Left lung (tissue), 10 donors: ENCODE data around the gene CCDC14. TPM values are rescaled to one million over a fixed set of nuclear protein-coding genes. Genes with fewer than 3 reads are reported as not detected.

Source experiments
- ATAC-seq: fragments of 200-7000 bp; cut with Tn5 transposase; one replicate; pipeline ENCODE4 v1.9.1; 2020; ENCODE audit warnings: moderate library complexity
- DNase-seq, 4 donors: peaks; one replicate each; pipeline ENCODE4 v3.0.0-alpha.2; 2013 to 2020
- H3K27ac ChIP-seq, 2 donors: fragments of 200-600 bp; sonication (generic) in 1 of 2; one replicate each; pipeline versions ENCODE4 v1.5.0 to v1.8.0; 2020 to 2021
- H3K27me3 ChIP-seq, 2 donors: fragments of 200-600 bp; sonication (generic) in 1 of 2; one replicate each; pipeline versions ENCODE4 v1.5.0 to v1.8.0; 2020 to 2021
- H3K36me3 ChIP-seq, 2 donors: fragments of 200-600 bp; sonication (generic) in 1 of 2; one replicate each; pipeline versions ENCODE4 v1.5.0 to v1.8.0; 2020 to 2021
- H3K4me1 ChIP-seq, 2 donors: fragments of 200-600 bp; one replicate each; pipeline ENCODE4 v1.8.0; 2021
- H3K4me3 ChIP-seq, 2 donors: fragments of 200-600 bp; sonication (generic) in 1 of 2; one replicate each; pipeline versions ENCODE4 v1.5.0 to v1.8.0; 2020 to 2021; ENCODE audit warnings: mild to moderate bottlenecking in 1 of 2
- H3K9me3 ChIP-seq, 2 donors: fragments of 200-600 bp; sonication (generic) in 1 of 2; one replicate each; pipeline versions ENCODE4 v1.5.0 to v1.8.0; 2020 to 2021
- CTCF ChIP-seq, 2 donors: fragments of 200-600 bp; sonication (generic) in 1 of 2; IDR thresholded peaks; one replicate each; pipeline versions ENCODE4 v1.5.0 to v1.8.0; 2021; ENCODE audit warnings: antibody characterized with exemption in 2 of 2
- intact Hi-C, 2 donors: fragments of 100-400 bp; cut with DNase I; formaldehyde crosslinking; loops; one replicate each; pipeline versions ENCODE4 v1.11.2 to v1.14.2; 2022
- polyA plus RNA-seq, 6 donors: library from polyadenylated mRNA; unstranded; fragments of 120-200 nt; gene quantifications; one replicate each; pipeline ENCODE4 v1.2.1, GENCODE V29; 2013; ENCODE audit not compliant: insufficient read length in 6 of 6
- total RNA-seq, 2 donors: library from RNA; stranded (reverse); fragmentation: NEBNext Ultra II Directional; extraction: Animal tissue kit (Norgen Biotek cat#: 25700); gene quantifications; one replicate each; pipeline ENCODE4 v1.2.1, GENCODE V29; 2021
- donor health status: DM: no; HTN: yes; CAD: no.
- donor health status: DM: no; HTN: no; CAD: no.

Gene CCDC14
- total and polyA plus RNA-seq, 8 donors = 40.9 to 323 (median 220) TPM

DNA sequence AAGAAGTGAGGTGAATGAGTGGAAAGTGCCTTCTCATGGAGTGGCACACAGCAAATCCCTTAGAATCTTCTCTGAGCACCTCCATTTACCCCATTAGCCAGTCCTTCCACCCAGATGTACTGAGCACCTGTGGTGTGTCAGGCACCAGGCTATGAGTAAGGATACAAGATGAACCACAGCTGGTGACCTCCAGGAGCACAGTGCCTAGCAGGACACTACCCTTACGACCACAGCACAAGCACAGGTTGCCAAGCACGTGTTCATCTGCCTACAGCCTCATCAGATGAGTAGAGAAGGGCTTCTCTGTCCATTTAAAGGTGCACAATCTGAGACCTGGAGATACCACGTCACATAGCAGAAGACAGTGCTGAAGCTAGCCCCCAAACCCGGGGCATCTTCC, 83.1 kb downstream of the CCDC14 start:
- H3K27ac ChIP-seq = no peak overlapping the region
- peaks cover 0 to 19% of the 10 kb centered on the region in 2 donors for H3K27me3 ChIP-seq
- TF ChIP-seq CTCF (IDR thresholded peaks at IDR 0.05) = no peak
- H3K9me3 ChIP-seq = no peaks in the 10 kb centered on the region
- intact Hi-C loops = no loop called here
- no peak overlapping the region for H3K4me3 ChIP-seq
- no peaks in the 10 kb centered on the region for H3K4me1 ChIP-seq
- ATAC-seq (no peak), DNase-seq (no peak)
- no peaks in the 10 kb centered on the region for H3K36me3 ChIP-seq

DNA sequence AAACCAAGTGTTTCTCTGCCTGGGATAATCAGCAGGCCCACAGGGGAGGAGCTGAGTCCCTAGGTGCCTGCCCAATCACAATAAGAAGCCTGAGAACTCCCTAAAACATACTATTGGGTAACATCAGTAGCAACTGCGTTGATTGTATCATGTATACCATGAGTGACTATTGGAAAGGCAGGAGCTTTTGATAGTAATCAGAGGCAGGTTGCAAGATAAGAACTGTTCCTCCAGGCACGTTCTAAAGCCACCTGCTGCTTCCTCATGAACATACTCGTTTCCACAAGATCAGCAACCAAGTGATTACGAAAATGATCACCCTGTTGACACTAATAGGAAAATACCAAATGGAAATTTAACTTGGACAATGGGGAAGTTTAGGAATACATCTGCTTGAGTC, 83.6 kb downstream of the CCDC14 start:
- ATAC-seq (no peak), DNase-seq (no peak)
- TF ChIP-seq CTCF (IDR thresholded peaks at IDR 0.05) = no peak
- intact Hi-C loops = no loop called here
- Histone ChIP-seq H3K9me3 (no peaks in the 10 kb centered on the region), H3K27ac (no peak overlapping the region), H3K4me3 (no peak overlapping the region), H3K27me3 (peaks cover 0 to 14% of the 10 kb centered on the region in 2 donors), H3K4me1 (no peaks in the 10 kb centered on the region), H3K36me3 (no peaks in the 10 kb centered on the region)

- no peak for ATAC-seq
- Histone ChIP-seq H3K36me3 (no peaks in the 10 kb centered on the region), H3K27me3 (peaks cover 0 to 8% of the 10 kb centered on the region in 2 donors), H3K4me1 (no peaks in the 10 kb centered on the region), H3K27ac (no peak overlapping the region), H3K4me3 (no peak overlapping the region), H3K9me3 (no peaks in the 10 kb centered on the region)
- DNase-seq = no peak
- TF ChIP-seq CTCF (IDR thresholded peaks at IDR 0.05) = no peak
- intact Hi-C loops = no loop called here
These were observed 84.2 kb downstream of the CCDC14 start for GRCh38 chr3:123876858-123877257.

GRCh38 chr3:123872621-123873020, 88.4 kb downstream of the CCDC14 start:
- intact Hi-C loops = no loop called here

GRCh38 chr3:123871946-123872345, 89.1 kb downstream of the CCDC14 start:
- Histone ChIP-seq H3K27me3 (no peaks in the 10 kb centered on the region), H3K4me3 (no peak overlapping the region), H3K36me3 (no peaks in the 10 kb centered on the region), H3K4me1 (no peaks in the 10 kb centered on the region), H3K9me3 (no peaks in the 10 kb centered on the region), H3K27ac (no peak overlapping the region)
- DNase-seq (no peak), ATAC-seq (no peak)
- TF ChIP-seq CTCF (IDR thresholded peaks at IDR 0.05) = no peak
- intact Hi-C loops = no loop called here

More at GRCh38 chr3:123872621-123873020, 88.4 kb downstream of the CCDC14 start:
- Histone ChIP-seq H3K9me3 (no peaks in the 10 kb centered on the region), H3K4me3 (no peak overlapping the region), H3K27me3 (no peaks in the 10 kb centered on the region), H3K27ac (no peak overlapping the region), H3K4me1 (no peaks in the 10 kb centered on the region), H3K36me3 (no peaks in the 10 kb centered on the region)
- TF ChIP-seq CTCF (IDR thresholded peaks at IDR 0.05) = no peak
- DNase-seq (no peak), ATAC-seq (no peak)
